OCI-LY3 (cell line): ENCODE results near the gene IL1RAPL1.

Experiments
- H2AFZ ChIP-seq: fragments of 200-600, 300-600 bp; shearing (Covaris generic); 2 replicates; pipeline ENCODE4 v1.6.0; 2014; ENCODE audit warnings: antibody characterized with exemption, low read depth, low read length
- H3K27ac ChIP-seq: fragments of 200-600, 300-600 bp; sonication (generic); 2 replicates; pipeline ENCODE4 v1.5.1; 2014; ENCODE audit warnings: mild to moderate bottlenecking, low read length, moderate library complexity, mixed read lengths
- H3K27me3 ChIP-seq: fragments of 200-600, 300-600 bp; sonication (generic); 2 replicates; pipeline ENCODE4 v1.6.1; 2014; ENCODE audit warnings: low read depth, low read length, mixed read lengths
- H3K36me3 ChIP-seq: fragments of 200-600, 300-600 bp; sonication (generic); replicated peaks from 2 replicates; pipeline ENCODE3; 2014; ENCODE audit warnings: low read depth, low read length, mixed read lengths
- H3K4me1 ChIP-seq: fragments of 300-600, 200-600 bp; sonication (generic); 2 replicates; pipeline ENCODE4 v1.6.1; 2014; ENCODE audit warnings: low read length, mixed read lengths
- H3K4me2 ChIP-seq: fragments of 200-600, 300-600 bp; sonication (generic); 2 replicates; pipeline ENCODE4 v1.6.1; 2014; ENCODE audit warnings: low read length, mixed read lengths
- H3K4me3 ChIP-seq: fragments of 300-600, 200-600 bp; sonication (generic); 2 replicates; pipeline ENCODE4 v1.5.1; 2014; ENCODE audit warnings: antibody characterized with exemption, mild to moderate bottlenecking, low read length, moderate library complexity
- H3K79me2 ChIP-seq: fragments of 300-600, 200-600 bp; shearing (Covaris generic); 2 replicates; pipeline ENCODE4 v1.6.1; 2014; ENCODE audit warnings: mild to moderate bottlenecking, low read length, mixed read lengths
- H3K9ac ChIP-seq: fragments of 300-600, 200-600 bp; shearing (Covaris generic); 2 replicates; pipeline ENCODE4 v1.6.0; 2014; ENCODE audit warnings: mild to moderate bottlenecking, low read length, moderate library complexity
- H3K9me3 ChIP-seq: fragments of 200-600, 300-600 bp; shearing (Covaris generic); 2 replicates; pipeline ENCODE4 v1.6.1; 2014; ENCODE audit warnings: low read length, mixed read lengths; ENCODE audit not compliant: insufficient read depth
- H4K20me1 ChIP-seq: fragments of 200-600, 300-600 bp; sonication (generic); 2 replicates; pipeline ENCODE4 v1.6.1; 2016; ENCODE audit warnings: low read length, mixed read lengths; ENCODE audit not compliant: insufficient read depth
- CTCF ChIP-seq: fragments of 200-600, 300-600 bp; sonication (generic); IDR thresholded peaks from 2 replicates; pipeline ENCODE4 v1.5.1; 2014; ENCODE audit warnings: antibody characterized with exemption, low read length, low read depth
- EZH2phosphoT487 ChIP-seq: fragments of 200-600 bp; shearing (Covaris generic); IDR thresholded peaks from 2 replicates; pipeline ENCODE4 v1.6.1; 2018; ENCODE audit warnings: antibody characterized with exemption, mixed run types, low read depth

IL1RAPL1 gene

GRCh38 chrX:29432534-29432933 is 845.3 kb downstream of the IL1RAPL1 start:
- no peak overlapping the region for H2AFZ ChIP-seq
- H3K4me1 ChIP-seq, result no peaks in the 10 kb centered on the region
- H3K36me3 ChIP-seq, result no peaks in the 10 kb centered on the region
- H3K27me3 ChIP-seq, result no peaks in the 10 kb centered on the region
- no peak overlapping the region for H3K27ac ChIP-seq
- H3K79me2 ChIP-seq, result no peaks in the 10 kb centered on the region
- H4K20me1 ChIP-seq, result no peaks in the 10 kb centered on the region
- TF ChIP-seq EZH2phosphoT487, result no peak
- no peak for TF ChIP-seq CTCF
- no peak overlapping the region for H3K4me3 ChIP-seq
- no peaks in the 10 kb centered on the region for H3K9me3 ChIP-seq
- no peak overlapping the region for H3K4me2 ChIP-seq
- no peak overlapping the region for H3K9ac ChIP-seq

- H2AFZ ChIP-seq, result no peak overlapping the region
- no peaks in the 10 kb centered on the region for H4K20me1 ChIP-seq
- H3K9me3 ChIP-seq, result no peaks in the 10 kb centered on the region
- no peaks in the 10 kb centered on the region for H3K27me3 ChIP-seq
- H3K9ac ChIP-seq, result no peak overlapping the region
- TF ChIP-seq CTCF (no peak), EZH2phosphoT487 (no peak)
- no peak overlapping the region for H3K4me3 ChIP-seq
- H3K36me3 ChIP-seq, result no peaks in the 10 kb centered on the region
- H3K4me1 ChIP-seq, result no peaks in the 10 kb centered on the region
- H3K79me2 ChIP-seq, result no peaks in the 10 kb centered on the region
- no peak overlapping the region for H3K27ac ChIP-seq
- no peak overlapping the region for H3K4me2 ChIP-seq
These were observed 847.7 kb downstream of the IL1RAPL1 start for GRCh38 chrX:29434939-29435338.

- Histone ChIP-seq H3K79me2 (no peaks in the 10 kb centered on the region), H3K9ac (no peak overlapping the region), H3K4me2 (no peak overlapping the region), H3K27ac (no peak overlapping the region), H3K4me1 (no peaks in the 10 kb centered on the region), H3K36me3 (no peaks in the 10 kb centered on the region), H2AFZ (no peak overlapping the region), H3K9me3 (no peaks in the 10 kb centered on the region), H3K4me3 (no peak overlapping the region), H3K27me3 (no peaks in the 10 kb centered on the region), H4K20me1 (no peaks in the 10 kb centered on the region)
- TF ChIP-seq EZH2phosphoT487 (no peak), CTCF (no peak)
These were observed 848.1 kb downstream of the IL1RAPL1 start for GRCh38 chrX:29435396-29435795.

GRCh38 chrX:29447867-29448266 is 860.6 kb downstream of the IL1RAPL1 start:
- Histone ChIP-seq H2AFZ (no peak overlapping the region), H3K9ac (no peak overlapping the region), H3K79me2 (no peaks in the 10 kb centered on the region), H4K20me1 (no peaks in the 10 kb centered on the region), H3K27ac (no peak overlapping the region), H3K4me1 (peaks cover 7% of the 10 kb centered on the region), H3K4me2 (no peak overlapping the region), H3K27me3 (no peaks in the 10 kb centered on the region), H3K4me3 (no peak overlapping the region), H3K36me3 (no peaks in the 10 kb centered on the region), H3K9me3 (no peaks in the 10 kb centered on the region)
- TF ChIP-seq EZH2phosphoT487 (no peak), CTCF (no peak)
